WTC11 (cell line): ENCODE data around the gene GPR6. TPM values are rescaled to one million over a fixed set of nuclear protein-coding genes. Genes with fewer than 3 reads are reported as not detected.

Experiments
- ATAC-seq: fragments of 200-7000 bp; cut with Tn5 transposase; 2 replicates; pipeline ENCODE4 v1.10.0; 2021; ENCODE audit warnings: mild to moderate bottlenecking, moderate library complexity
- CTCF ChIA-PET: fragments of 300-600 bp; sonication (Branson Sonifier 250); formaldehyde crosslinking; loops from one replicate; lab custom pipeline; 2021; ENCODE audit warnings: antibody characterized with exemption; lab: Charles Lee
- POLR2A ChIA-PET: fragments of 350-600 bp; sonication (Branson Sonifier 250); formaldehyde crosslinking; loops from one replicate; lab custom pipeline; 2021; ENCODE audit warnings: antibody characterized with exemption; lab: Charles Lee
- DNase-seq: peaks from one replicate; pipeline ENCODE4 v3.0.0; 2021; ENCODE audit warnings: low spot score
- H3K27ac Mint-ChIP-seq: 2 replicates; pipeline ENCODE4 v1.8.0; 2021; ENCODE audit warnings: mixed read lengths
- H3K27me3 Mint-ChIP-seq: 2 replicates; pipeline ENCODE4 v1.8.0; 2021; ENCODE audit warnings: low read depth, mild to moderate bottlenecking, moderate library complexity, mixed read lengths
- H3K36me3 Mint-ChIP-seq: 2 replicates; pipeline ENCODE4 v1.8.0; 2021; ENCODE audit warnings: mixed read lengths
- H3K4me1 Mint-ChIP-seq: 2 replicates; pipeline ENCODE4 v1.8.0; 2022; ENCODE audit warnings: mixed read lengths
- H3K4me3 Mint-ChIP-seq: 2 replicates; pipeline ENCODE4 v1.8.0; 2021; ENCODE audit warnings: mild to moderate bottlenecking, moderate library complexity, mixed read lengths
- H3K9me3 Mint-ChIP-seq: 2 replicates; pipeline ENCODE4 v1.8.0; 2021; ENCODE audit warnings: mixed read lengths
- ATF1 ChIP-seq: sonication (generic); formaldehyde crosslinking; IDR thresholded peaks from 2 replicates; pipeline ENCODE4 v1.8.1; 2023; ENCODE audit warnings: mild to moderate bottlenecking, moderate library complexity, missing genetic modification reagents
- ATF2 ChIP-seq: sonication (generic); formaldehyde crosslinking; IDR thresholded peaks from 2 replicates; pipeline ENCODE4 v1.8.1; 2022; ENCODE audit warnings: low read depth, missing genetic modification reagents, borderline replicate concordance
- CREB1 ChIP-seq: sonication (generic); formaldehyde crosslinking; IDR thresholded peaks from 2 replicates; pipeline ENCODE4 v1.8.0; 2023; ENCODE audit warnings: mild to moderate bottlenecking, missing genetic modification reagents
- EMX1 ChIP-seq: fragments of 250-450 bp; sonication (Bioruptor Pico); IDR thresholded peaks from 2 replicates; pipeline ENCODE4 v1.8.0; 2021; ENCODE audit warnings: mild to moderate bottlenecking
- GTF2I ChIP-seq: fragments of 250-450 bp; sonication (Bioruptor Pico); conservative IDR thresholded peaks from 2 replicates; pipeline ENCODE4 v1.4.0; 2021; ENCODE audit warnings: mild to moderate bottlenecking
- MYBL2 ChIP-seq: sonication (generic); formaldehyde crosslinking; IDR thresholded peaks from 2 replicates; pipeline ENCODE4 v1.8.1; 2023; ENCODE audit warnings: mild to moderate bottlenecking, moderate library complexity, missing genetic modification reagents
- NFATC4 ChIP-seq: fragments of 250-450 bp; sonication (Bioruptor Pico); IDR thresholded peaks from 2 replicates; pipeline ENCODE4 v1.9.0; 2021; ENCODE audit warnings: mild to moderate bottlenecking
- NFYB ChIP-seq: sonication (generic); formaldehyde crosslinking; conservative IDR thresholded peaks from 2 replicates; pipeline ENCODE4 v1.8.0; 2022; ENCODE audit warnings: low read depth, missing genetic modification reagents
- RORB ChIP-seq: fragments of 250-450 bp; sonication (Bioruptor Pico); IDR thresholded peaks from 2 replicates; pipeline ENCODE4 v1.9.0; 2021; ENCODE audit warnings: mild to moderate bottlenecking
- SMAD3 ChIP-seq: sonication (generic); formaldehyde crosslinking; IDR thresholded peaks from 2 replicates; pipeline ENCODE4 v1.8.0; 2022; ENCODE audit warnings: missing genetic modification reagents, mild to moderate bottlenecking, borderline replicate concordance
- SOX15 ChIP-seq: fragments of 250-450 bp; sonication (Bioruptor Pico); IDR thresholded peaks from 2 replicates; pipeline ENCODE4 v1.9.0; 2021; ENCODE audit warnings: mild to moderate bottlenecking
- SP1 ChIP-seq: sonication (generic); formaldehyde crosslinking; conservative IDR thresholded peaks from 2 replicates; pipeline ENCODE4 v1.8.1; 2022; ENCODE audit warnings: missing genetic modification reagents
- TCF7 ChIP-seq: sonication (generic); formaldehyde crosslinking; IDR thresholded peaks from 2 replicates; pipeline ENCODE4 v1.8.0; 2022; ENCODE audit warnings: mild to moderate bottlenecking, low read depth, missing genetic modification reagents, moderate library complexity
- TEAD4 ChIP-seq: sonication (generic); formaldehyde crosslinking; IDR thresholded peaks from 2 replicates; pipeline ENCODE4 v1.8.0; 2022; ENCODE audit warnings: mild to moderate bottlenecking, missing genetic modification reagents
- ZNF121 ChIP-seq: sonication (generic); formaldehyde crosslinking; IDR thresholded peaks from 2 replicates; pipeline ENCODE4 v1.8.0; 2023; ENCODE audit warnings: missing genetic modification reagents
- ZNF317 ChIP-seq: sonication (generic); formaldehyde crosslinking; IDR thresholded peaks from 2 replicates; pipeline ENCODE4 v1.8.1; 2023; ENCODE audit warnings: low read depth, mild to moderate bottlenecking, moderate library complexity, missing genetic modification reagents, borderline replicate concordance
- ZNF425 ChIP-seq: fragments of 250-450 bp; sonication (Bioruptor Pico); conservative IDR thresholded peaks from 2 replicates; pipeline ENCODE4 v1.9.0; 2021; ENCODE audit warnings: mild to moderate bottlenecking
- total RNA-seq: library from RNA; stranded (reverse); gene quantifications from 3 replicates; pipeline ENCODE4 v1.2.3, GENCODE V29; 2021
- TF ChIP-seq, protein P1 (sequence below): sonication (generic); formaldehyde crosslinking; IDR thresholded peaks from 2 replicates; pipeline ENCODE4 v1.8.0; 2023; ENCODE audit warnings: missing genetic modification reagents, mild to moderate bottlenecking, borderline replicate concordance
- TF ChIP-seq, protein P2 (sequence below): sonication (generic); formaldehyde crosslinking; IDR thresholded peaks from 2 replicates; pipeline ENCODE4 v1.8.1; 2022; ENCODE audit warnings: low read depth, mild to moderate bottlenecking, moderate library complexity, missing genetic modification reagents, borderline replicate concordance
- TF ChIP-seq, protein P3 (sequence below): fragments of 250-450 bp; sonication (Bioruptor Pico); IDR thresholded peaks from 2 replicates; pipeline ENCODE4 v1.8.0; 2021; ENCODE audit warnings: mild to moderate bottlenecking
- TF ChIP-seq, protein P4 (sequence below): sonication (generic); formaldehyde crosslinking; IDR thresholded peaks from 2 replicates; pipeline ENCODE4 v1.8.1; 2022; ENCODE audit warnings: missing genetic modification reagents, borderline replicate concordance
- TF ChIP-seq, protein P5 (sequence below): sonication (generic); formaldehyde crosslinking; IDR thresholded peaks from 2 replicates; pipeline ENCODE4 v1.8.0; 2022; ENCODE audit warnings: missing genetic modification reagents

The GPR6 gene
- total RNA-seq, 1 experiment from 2014 or later, result 0.22 TPM

DNA sequence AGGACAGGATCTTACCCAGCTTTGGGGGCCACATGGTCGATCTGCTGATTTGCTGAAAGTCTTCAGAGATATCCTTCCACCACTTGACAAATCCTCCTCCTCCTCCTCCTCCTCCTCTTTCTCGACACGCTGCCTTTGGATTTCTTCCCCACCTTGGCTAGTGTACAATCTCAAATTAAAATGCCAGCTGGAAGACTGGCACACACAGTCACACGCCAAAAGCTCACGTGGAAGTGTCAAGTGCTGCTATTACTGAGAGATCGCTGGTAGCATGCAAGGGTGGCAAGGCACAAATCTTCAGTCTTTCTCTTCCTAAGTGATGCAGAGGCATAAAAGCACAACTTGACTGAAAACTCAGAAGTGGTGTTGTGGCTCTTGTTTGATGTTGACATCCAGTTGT, 35.3 kb downstream of the GPR6 start (continued):
- TF ChIP-seq ZNF425 (CRISPR knock-in tag), result no peak
- TF ChIP-seq NFATC4, result no peak

GRCh38 chr6:110015206-110015605, 37.1 kb downstream of the GPR6 start:
- DNase-seq, result no peak
- CTCF ChIA-PET, result no interaction called here
- TF ChIP-seq TEAD4 (CRISPR knock-in tag), result no peak
- TF ChIP-seq RORB, result no peak
- TF ChIP-seq, protein P1, sequence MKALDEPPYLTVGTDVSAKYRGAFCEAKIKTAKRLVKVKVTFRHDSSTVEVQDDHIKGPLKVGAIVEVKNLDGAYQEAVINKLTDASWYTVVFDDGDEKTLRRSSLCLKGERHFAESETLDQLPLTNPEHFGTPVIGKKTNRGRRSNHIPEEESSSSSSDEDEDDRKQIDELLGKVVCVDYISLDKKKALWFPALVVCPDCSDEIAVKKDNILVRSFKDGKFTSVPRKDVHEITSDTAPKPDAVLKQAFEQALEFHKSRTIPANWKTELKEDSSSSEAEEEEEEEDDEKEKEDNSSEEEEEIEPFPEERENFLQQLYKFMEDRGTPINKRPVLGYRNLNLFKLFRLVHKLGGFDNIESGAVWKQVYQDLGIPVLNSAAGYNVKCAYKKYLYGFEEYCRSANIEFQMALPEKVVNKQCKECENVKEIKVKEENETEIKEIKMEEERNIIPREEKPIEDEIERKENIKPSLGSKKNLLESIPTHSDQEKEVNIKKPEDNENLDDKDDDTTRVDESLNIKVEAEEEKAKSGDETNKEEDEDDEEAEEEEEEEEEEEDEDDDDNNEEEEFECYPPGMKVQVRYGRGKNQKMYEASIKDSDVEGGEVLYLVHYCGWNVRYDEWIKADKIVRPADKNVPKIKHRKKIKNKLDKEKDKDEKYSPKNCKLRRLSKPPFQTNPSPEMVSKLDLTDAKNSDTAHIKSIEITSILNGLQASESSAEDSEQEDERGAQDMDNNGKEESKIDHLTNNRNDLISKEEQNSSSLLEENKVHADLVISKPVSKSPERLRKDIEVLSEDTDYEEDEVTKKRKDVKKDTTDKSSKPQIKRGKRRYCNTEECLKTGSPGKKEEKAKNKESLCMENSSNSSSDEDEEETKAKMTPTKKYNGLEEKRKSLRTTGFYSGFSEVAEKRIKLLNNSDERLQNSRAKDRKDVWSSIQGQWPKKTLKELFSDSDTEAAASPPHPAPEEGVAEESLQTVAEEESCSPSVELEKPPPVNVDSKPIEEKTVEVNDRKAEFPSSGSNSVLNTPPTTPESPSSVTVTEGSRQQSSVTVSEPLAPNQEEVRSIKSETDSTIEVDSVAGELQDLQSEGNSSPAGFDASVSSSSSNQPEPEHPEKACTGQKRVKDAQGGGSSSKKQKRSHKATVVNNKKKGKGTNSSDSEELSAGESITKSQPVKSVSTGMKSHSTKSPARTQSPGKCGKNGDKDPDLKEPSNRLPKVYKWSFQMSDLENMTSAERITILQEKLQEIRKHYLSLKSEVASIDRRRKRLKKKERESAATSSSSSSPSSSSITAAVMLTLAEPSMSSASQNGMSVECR (CRISPR knock-in tag), result no peak
- TF ChIP-seq MYBL2 (CRISPR knock-in tag), result no peak
- no peak for TF ChIP-seq SOX15
- no peak for TF ChIP-seq ZNF121
- TF ChIP-seq SP1 (CRISPR knock-in tag), result no peak
- TF ChIP-seq, protein P2, sequence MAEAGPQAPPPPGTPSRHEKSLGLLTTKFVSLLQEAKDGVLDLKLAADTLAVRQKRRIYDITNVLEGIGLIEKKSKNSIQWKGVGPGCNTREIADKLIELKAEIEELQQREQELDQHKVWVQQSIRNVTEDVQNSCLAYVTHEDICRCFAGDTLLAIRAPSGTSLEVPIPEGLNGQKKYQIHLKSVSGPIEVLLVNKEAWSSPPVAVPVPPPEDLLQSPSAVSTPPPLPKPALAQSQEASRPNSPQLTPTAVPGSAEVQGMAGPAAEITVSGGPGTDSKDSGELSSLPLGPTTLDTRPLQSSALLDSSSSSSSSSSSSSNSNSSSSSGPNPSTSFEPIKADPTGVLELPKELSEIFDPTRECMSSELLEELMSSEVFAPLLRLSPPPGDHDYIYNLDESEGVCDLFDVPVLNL, result no peak
- no peak for TF ChIP-seq CREB1 (CRISPR knock-in tag)
- TF ChIP-seq ATF2 (CRISPR knock-in tag), result no peak
- TF ChIP-seq, protein P3, sequence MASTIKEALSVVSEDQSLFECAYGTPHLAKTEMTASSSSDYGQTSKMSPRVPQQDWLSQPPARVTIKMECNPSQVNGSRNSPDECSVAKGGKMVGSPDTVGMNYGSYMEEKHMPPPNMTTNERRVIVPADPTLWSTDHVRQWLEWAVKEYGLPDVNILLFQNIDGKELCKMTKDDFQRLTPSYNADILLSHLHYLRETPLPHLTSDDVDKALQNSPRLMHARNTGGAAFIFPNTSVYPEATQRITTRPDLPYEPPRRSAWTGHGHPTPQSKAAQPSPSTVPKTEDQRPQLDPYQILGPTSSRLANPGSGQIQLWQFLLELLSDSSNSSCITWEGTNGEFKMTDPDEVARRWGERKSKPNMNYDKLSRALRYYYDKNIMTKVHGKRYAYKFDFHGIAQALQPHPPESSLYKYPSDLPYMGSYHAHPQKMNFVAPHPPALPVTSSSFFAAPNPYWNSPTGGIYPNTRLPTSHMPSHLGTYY (CRISPR knock-in tag), result no peak
- no peak for TF ChIP-seq NFYB (CRISPR knock-in tag)
- TF ChIP-seq SMAD3 (CRISPR knock-in tag), result no peak
- TF ChIP-seq GTF2I (CRISPR knock-in tag), result no peak
- no peak for TF ChIP-seq EMX1 (CRISPR knock-in tag)
- TF ChIP-seq, protein P4, sequence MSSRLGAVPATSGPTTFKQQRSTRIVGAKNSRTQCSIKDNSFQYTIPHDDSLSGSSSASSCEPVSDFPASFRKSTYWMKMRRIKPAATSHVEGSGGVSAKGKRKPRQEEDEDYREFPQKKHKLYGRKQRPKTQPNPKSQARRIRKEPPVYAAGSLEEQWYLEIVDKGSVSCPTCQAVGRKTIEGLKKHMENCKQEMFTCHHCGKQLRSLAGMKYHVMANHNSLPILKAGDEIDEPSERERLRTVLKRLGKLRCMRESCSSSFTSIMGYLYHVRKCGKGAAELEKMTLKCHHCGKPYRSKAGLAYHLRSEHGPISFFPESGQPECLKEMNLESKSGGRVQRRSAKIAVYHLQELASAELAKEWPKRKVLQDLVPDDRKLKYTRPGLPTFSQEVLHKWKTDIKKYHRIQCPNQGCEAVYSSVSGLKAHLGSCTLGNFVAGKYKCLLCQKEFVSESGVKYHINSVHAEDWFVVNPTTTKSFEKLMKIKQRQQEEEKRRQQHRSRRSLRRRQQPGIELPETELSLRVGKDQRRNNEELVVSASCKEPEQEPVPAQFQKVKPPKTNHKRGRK (CRISPR knock-in tag), result no peak
- TF ChIP-seq ZNF317 (CRISPR knock-in tag), result no peak
- TF ChIP-seq ATF1 (CRISPR knock-in tag), result no peak
- no peak for TF ChIP-seq TCF7 (CRISPR knock-in tag)
- TF ChIP-seq, protein P5, sequence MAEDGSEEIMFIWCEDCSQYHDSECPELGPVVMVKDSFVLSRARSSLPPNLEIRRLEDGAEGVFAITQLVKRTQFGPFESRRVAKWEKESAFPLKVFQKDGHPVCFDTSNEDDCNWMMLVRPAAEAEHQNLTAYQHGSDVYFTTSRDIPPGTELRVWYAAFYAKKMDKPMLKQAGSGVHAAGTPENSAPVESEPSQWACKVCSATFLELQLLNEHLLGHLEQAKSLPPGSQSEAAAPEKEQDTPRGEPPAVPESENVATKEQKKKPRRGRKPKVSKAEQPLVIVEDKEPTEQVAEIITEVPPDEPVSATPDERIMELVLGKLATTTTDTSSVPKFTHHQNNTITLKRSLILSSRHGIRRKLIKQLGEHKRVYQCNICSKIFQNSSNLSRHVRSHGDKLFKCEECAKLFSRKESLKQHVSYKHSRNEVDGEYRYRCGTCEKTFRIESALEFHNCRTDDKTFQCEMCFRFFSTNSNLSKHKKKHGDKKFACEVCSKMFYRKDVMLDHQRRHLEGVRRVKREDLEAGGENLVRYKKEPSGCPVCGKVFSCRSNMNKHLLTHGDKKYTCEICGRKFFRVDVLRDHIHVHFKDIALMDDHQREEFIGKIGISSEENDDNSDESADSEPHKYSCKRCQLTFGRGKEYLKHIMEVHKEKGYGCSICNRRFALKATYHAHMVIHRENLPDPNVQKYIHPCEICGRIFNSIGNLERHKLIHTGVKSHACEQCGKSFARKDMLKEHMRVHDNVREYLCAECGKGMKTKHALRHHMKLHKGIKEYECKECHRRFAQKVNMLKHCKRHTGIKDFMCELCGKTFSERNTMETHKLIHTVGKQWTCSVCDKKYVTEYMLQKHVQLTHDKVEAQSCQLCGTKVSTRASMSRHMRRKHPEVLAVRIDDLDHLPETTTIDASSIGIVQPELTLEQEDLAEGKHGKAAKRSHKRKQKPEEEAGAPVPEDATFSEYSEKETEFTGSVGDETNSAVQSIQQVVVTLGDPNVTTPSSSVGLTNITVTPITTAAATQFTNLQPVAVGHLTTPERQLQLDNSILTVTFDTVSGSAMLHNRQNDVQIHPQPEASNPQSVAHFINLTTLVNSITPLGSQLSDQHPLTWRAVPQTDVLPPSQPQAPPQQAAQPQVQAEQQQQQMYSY (CRISPR knock-in tag), result no peak
- TF ChIP-seq, all 79 proteins: peak for 0
- no peak for ATAC-seq
- Mint-ChIP-seq H3K27ac (no peak overlapping the region), H3K9me3 (peaks cover 5% of the 10 kb centered on the region; the same call in 1 of the 2 replicates), H3K4me1 (peaks cover 5% of the 10 kb centered on the region; the same call in 1 of the 2 replicates), H3K4me3 (no peak overlapping the region), H3K36me3 (no peaks in the 10 kb centered on the region), H3K27me3 (no peaks in the 10 kb centered on the region)
- POLR2A ChIA-PET, result no interaction called here
